Measurements from ENCODE around the gene HOXA3. TPM values are rescaled to one million over a fixed set of nuclear protein-coding genes. Genes with fewer than 3 reads are reported as not detected.
A peak's percentile ranks its signal among the peaks of the same experiment; 100 is the strongest.

Gene HOXA3
- total RNA-seq, 2 donors from 2014 or later = 13.3 to 14.1 TPM

GRCh38 chr7:27188386-27189294 is 36.3 kb upstream of the HOXA3 start:
- Histone ChIP-seq H3K27ac (peak overlapping the region; percentile 94), H3K27me3 (peaks cover 5% of the 10 kb centered on the region), H3K9ac (ENCODE audit: low read depth in 2 of 2, low read length in 2 of 2) (peak overlapping the region; percentile 81 to 89), H3K4me3 (peak overlapping the region; percentile 29), H3K4me1 (peaks cover 6% of the 10 kb centered on the region), H3K36me3 (no peaks in the 10 kb centered on the region), H3K9me3 (no peaks in the 10 kb centered on the region)
- DNase-seq = no peak
- intact Hi-C loops (cut with DNase I) = no loop called here
- TF ChIP-seq CTCF (IDR thresholded peaks at IDR 0.05) = no peak

- Histone ChIP-seq H3K4me3 (peak overlapping the region; percentile 29), H3K4me1 (peaks cover 12% of the 10 kb centered on the region), H3K27me3 (peaks cover 5% of the 10 kb centered on the region), H3K9ac (ENCODE audit: low read depth in 2 of 2, low read length in 2 of 2) (peak overlapping the region; percentile 81 to 89), H3K36me3 (no peaks in the 10 kb centered on the region), H3K27ac (peak overlapping the region; percentile 94), H3K9me3 (no peaks in the 10 kb centered on the region)
- intact Hi-C loops (cut with DNase I) = no loop called here
- no peak for TF ChIP-seq CTCF (IDR thresholded peaks at IDR 0.05)
- DNase-seq = no peak
These were observed 35.3 kb upstream of the HOXA3 start for GRCh38 chr7:27187475-27188385.

GRCh38 chr7:27186668-27187474 is 34.5 kb upstream of the HOXA3 start:
- Histone ChIP-seq H3K9ac (ENCODE audit: low read depth in 2 of 2, low read length in 2 of 2) (peak overlapping the region; percentile 75 to 89), H3K36me3 (no peaks in the 10 kb centered on the region), H3K27me3 (peaks cover 5% of the 10 kb centered on the region), H3K27ac (peak overlapping the region; percentile 94), H3K4me1 (peaks cover 17% of the 10 kb centered on the region), H3K4me3 (peak overlapping the region; percentile 50), H3K9me3 (no peaks in the 10 kb centered on the region)
- no peak for TF ChIP-seq CTCF (IDR thresholded peaks at IDR 0.05)
- intact Hi-C loops (cut with DNase I) = no loop called here
- DNase-seq = no peak

- Histone ChIP-seq H3K4me3 (peak overlapping the region; percentile 50), H3K36me3 (no peaks in the 10 kb centered on the region), H3K9ac (ENCODE audit: low read depth in 2 of 2, low read length in 2 of 2) (peak overlapping the region; percentile 75 to 89), H3K4me1 (peaks cover 22% of the 10 kb centered on the region), H3K9me3 (no peaks in the 10 kb centered on the region), H3K27ac (peak overlapping the region; percentile 94), H3K27me3 (peaks cover 5% of the 10 kb centered on the region)
- intact Hi-C loops (cut with DNase I) = no loop called here
- DNase-seq = no peak
- no peak for TF ChIP-seq CTCF (IDR thresholded peaks at IDR 0.05)
These were observed 33.7 kb upstream of the HOXA3 start for GRCh38 chr7:27185854-27186667.

Measured in colonic mucosa (tissue), 4 donors.